ENCODE results near the gene MBOAT1.

Gene MBOAT1

DNA sequence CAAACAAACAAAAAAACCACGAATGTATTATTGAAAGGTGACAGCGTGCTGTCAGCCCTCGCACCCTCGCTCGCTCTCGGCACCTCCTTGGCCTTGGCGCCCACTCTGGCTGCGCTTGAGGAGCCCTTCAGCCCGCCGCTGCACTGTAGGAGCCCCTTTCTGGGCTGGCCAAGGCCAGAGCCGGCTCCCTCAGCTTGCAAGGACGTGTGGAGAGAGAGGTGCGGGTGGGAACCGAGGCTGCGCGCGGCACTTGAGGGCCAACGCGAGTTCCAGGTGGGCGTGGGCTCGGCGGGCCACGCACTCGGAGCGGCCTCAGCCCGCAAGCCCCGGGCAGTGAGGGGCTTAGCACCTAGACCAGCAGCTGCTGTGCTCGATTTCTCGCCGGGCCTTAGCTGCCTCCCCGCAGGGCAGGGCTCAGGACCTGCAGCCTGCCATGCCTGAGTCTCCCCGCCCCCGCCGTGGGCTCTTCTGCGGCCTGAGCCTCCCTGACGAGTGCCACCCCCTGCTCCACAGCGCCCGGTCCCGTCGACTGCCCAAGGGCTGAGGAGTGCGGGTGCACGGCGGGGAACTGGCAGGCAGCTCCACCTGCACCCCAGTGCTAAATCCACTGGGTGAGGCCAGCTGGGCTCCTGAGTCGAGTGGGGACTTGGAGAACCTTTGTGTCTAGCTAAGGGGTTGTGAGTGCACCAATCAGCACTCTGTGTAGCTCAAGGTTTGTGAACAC, 20.9 kb upstream of the MBOAT1 start:
- DNase-seq, result no peak

DNA sequence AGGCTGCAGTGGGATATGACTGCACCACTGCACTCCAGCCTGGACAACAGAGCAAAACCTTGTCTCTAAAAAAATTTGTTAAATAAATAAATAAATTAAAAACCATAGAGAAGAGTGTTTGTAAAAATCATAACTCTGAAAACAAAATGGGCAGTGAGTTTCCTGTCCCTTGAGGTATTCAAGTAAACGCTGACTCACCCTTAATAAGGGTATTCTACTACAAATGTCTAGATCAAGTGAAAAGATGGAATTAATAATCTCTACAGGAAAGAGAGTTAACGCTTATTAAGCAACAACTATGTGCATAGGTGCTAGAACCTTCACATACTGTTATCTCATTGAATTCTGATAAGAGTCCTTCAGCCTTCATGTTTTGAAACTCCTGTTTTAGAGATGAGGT, 19.9 kb upstream of the MBOAT1 start:
- DNase-seq, result no peak

DNA sequence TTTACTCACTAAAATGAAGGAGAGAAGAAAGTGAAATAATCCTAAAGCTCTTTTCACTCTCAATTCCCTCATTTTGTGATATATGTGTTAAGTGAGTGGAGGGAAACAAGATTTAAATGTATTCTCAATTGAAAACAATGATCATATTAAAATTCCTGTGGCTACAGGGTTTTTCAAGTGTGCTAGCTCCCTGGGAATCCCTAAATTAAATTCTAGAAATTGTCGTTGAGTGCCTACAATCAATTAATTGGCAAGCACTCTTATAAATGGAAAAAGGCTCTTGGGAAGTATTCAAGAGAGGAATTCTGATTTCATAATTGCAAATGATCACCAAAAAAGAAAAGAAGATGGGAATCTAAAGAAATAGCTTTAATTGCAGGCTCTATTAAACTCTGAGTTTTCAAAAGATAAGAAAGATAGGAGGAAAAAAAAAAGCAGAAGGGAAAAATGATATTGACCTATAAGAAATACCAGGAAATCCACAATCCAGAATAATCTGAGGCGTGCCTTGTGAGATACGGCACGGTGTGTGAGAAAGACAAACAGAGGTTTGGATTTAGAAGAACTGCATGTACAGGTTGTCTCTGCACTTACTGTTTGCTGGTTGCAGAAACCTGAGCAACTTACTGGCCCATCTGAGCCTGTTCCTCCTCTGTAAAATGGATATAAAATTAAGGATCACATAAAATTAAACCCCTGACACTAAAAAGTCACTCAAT, 18.3 kb upstream of the MBOAT1 start:
- no peak for DNase-seq

DNA sequence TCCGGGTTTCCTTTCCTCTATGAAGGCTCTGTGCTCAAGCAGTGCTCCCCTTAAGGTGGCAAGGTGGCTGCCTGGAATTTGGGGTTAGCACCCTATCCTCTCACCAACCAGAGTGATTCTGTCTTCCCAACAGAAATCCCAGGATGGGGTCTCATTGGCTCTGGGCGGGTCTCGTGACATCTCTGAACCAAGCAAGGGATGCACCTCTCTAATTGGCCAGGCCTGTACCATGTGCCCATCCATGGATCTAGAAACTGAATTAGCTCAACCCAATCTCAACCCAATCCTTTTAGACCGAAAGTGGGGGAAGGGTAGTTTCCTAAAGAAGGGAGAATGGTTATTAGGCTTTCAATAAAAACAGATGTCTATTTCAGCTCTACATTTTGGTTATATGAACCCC, 17.6 kb upstream of the MBOAT1 start:
- no peak for DNase-seq

DNA sequence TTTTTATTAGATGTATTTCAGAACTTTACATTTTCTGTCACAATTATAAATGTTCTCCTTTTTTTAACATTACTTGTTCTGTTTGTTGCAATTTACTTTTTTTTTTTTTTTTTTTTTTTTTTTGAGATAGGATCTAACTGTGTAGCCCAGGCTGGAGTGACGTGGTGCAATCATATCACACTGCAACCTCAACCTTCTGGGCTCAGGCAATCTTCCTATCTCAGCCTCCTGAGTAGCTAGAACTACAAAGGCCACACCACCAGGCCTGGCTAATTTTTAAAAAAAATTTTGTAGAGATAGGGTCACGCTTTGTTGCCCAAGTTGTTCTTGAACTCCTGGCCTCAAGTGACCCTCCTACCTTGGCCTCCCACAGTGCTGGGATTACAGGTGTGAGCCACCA, 15.1 kb upstream of the MBOAT1 start:
- DNase-seq, result no peak

DNA sequence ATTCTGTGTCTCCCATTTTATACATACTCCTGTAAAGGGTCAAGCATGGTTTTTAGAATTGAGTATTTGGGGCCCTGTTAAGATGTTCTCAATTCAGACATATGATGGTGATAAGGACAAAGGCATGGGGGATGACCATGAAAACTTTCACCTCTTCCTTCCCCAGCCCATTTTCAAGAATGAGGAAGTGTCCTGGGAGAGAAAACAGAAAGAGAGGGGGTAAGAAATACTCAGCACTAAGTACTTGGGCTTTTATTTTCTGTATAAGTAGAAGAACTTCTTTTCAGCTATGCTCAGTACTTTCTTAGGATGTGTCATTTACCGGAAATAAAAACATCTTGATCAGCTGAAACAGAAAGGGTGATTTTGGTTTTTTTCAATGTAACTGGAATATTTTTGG, 10.9 kb upstream of the MBOAT1 start:
- no peak for DNase-seq

DNA sequence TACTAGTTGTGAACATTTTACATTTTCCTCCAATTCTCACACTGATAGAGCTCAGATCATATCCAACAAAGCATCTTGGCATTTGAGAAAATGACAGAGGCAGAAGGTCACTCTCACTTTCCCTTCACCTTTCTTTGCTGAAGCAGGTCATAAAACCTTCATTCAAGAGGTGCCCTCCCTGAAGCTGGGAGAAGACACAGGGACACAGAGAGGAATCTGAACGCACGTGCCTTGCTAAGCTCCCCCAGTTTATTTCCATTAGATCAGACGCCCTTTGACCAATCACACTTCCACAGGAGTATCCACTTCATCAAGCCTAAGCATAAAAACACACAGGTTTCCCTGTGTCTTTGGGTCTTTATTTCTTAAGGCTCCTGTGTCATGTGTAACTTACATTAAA, 9.2 kb upstream of the MBOAT1 start:
- DNase-seq, result no peak

DNA sequence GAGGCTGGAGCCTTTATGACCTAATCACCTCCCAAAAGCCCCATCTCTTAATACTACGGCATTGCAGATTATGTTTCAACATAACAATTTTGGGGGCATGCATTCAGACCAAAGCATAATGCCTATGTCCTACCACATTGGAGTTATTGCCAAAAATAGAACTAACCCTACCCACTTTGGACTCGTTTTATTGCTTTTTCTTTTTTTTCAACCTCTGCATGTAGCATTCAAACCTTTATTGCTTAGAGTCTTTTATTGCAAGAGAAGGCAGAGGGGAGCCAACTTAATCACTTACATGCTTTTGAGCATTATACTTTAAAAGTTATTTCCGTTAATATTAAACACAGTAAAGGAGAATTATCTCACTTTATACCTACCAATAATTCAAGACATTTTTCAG, 8.1 kb upstream of the MBOAT1 start:
- DNase-seq, result no peak

DNA sequence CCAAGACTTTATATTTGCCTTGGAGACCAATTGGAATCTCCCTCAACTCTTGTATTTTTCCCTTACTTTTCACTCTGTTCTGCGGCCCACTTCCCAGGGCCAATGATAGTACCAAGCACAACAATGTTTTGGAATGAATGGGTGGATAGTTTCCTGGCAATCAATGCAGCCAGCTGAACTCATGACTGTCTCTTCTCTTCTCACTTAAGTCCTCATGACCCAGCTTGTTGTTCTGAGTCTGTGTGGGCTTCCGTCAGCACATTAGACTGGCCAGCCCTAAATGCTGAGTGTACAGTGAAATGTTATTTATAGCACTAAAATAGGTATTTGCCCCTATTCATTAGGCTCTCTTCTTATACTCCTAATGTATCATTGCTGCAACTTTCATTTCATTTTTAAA, 5.6 kb upstream of the MBOAT1 start:
- DNase-seq, result no peak

DNA sequence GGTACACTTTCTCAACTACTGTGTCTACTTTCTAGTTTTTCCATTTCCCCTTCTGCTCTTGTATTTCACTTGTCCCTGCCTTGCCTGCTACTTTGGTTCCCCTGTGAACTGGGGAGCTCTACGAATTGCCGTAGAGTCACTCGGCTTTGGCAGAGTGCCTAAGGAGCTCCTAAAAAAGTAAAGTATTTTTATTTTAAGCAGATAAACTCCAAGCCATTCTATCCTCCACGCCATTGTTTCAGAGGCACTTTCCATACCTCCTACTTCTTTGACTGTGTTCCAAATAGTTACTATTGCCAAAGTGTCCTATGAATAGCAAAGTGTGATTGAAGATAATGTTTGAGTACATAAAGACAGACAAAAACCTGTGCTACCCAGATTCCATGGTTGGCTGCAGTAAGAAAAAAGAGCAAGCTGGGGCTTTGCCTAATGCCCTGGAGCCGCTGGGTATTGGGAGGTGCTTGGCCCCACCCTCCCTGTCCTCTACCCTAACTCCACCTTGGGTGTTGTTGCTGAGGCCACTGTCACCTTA, 5.1 kb upstream of the MBOAT1 start:
- DNase-seq, result peak; percentile 67

DNA sequence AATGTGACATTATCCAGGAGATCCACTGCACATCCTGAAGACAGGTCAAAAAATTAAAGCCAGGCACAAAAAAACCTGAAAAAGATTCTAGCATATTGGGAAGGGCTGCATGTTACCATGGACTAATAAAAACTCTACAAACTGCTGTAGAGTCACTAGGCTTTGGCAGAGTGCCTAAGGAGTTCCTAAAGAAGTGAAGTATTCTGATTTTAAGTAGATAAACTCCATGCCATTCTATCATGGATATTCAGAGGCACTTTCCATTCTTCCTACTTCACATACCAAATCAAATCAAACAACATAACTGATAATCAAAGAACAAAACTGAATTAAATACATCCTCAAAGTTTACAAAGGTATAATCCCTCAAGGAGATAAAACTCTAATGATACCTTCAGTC, 3.0 kb upstream of the MBOAT1 start:
- no peak for DNase-seq

DNA sequence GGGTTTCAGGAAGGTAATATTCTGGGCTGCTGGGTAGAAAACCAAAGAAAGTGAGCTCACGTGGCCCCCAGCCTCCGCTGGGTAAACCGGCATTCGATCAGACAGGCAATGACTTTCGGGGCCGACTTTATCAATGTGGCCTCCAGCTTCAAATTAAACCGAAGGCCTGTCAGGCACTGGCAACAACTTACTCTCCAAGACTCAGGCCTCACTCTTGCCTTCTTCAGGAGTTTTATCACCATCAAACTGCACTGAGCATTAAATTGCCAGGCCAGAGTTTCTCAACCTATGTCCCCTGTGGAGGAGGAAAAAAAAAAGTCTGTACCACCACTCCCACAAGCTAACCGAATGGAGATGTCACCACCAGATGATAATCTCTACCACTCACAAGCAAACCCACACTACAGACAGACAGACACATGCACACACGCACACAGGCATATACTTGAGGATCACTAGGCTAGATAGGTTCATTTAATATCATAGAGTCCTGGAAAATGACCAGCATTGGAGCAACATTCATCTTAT, 1.1 kb upstream of the MBOAT1 start:
- no peak for DNase-seq

DNA sequence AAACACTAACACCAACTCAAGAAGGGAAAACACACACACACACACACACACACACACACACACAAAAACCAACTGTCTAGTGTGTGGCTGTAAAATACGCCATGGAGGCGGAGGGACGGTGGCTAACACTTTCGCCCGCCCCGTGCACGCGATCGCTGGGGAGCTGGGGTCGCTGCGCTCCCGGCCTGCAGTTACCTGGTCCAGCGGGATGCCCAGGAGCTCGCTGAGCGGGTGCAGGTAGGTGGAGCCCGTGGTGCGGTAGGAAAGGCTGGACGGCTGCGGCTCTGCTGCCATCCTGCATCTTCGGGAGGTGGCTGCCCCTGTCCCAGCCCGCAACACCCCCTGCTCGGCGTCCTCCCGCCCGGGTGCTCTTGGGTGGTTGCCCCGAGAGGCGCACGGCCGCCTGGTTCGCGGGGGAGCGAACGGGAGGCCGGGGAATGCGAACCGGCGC, 303 bp downstream of the MBOAT1 start:
- DNase-seq, result peak; percentile 82

DNA sequence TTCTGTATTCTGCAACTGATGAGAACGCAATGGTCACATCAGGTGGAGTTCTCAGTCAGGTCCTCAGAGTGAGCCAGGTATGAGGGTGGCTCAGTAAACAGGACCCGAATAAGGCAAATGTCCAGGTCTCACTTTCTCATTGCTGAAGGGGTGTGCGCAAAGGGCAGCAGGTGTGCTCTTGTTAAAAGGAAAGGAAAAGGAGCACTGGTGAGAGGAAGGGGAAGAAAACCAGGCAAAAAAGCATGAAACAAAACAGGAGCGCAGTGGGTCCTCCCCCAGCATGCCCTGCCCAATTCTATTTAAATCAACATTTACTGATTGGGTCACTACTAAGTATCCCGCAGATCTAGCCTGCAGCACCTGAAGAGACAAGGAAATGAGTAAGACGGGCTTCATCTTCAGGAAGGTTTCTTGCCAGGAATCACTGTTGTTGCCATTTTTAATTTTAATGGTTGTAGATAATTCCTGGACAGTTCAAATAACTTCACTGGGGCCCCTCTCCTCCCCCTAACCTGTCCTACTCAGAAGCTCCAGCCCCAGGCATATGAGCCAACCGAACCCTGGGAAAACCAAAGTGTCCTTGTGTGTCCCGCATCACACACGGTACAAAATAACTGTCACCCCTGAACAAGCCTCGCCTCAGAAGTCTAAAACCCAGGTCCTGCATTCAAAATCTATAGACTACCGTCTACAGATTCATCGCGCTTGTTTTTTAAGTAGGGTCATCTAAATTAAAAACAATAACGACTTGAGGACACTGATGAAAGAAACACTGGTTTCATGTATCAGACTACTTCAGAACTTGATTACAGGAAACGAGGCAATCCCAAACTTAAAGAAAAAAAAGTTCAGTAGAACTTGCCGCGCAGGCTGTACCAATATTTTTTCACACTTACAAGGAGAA, 980 bp downstream of the MBOAT1 start:
- DNase-seq, result no peak

DNA sequence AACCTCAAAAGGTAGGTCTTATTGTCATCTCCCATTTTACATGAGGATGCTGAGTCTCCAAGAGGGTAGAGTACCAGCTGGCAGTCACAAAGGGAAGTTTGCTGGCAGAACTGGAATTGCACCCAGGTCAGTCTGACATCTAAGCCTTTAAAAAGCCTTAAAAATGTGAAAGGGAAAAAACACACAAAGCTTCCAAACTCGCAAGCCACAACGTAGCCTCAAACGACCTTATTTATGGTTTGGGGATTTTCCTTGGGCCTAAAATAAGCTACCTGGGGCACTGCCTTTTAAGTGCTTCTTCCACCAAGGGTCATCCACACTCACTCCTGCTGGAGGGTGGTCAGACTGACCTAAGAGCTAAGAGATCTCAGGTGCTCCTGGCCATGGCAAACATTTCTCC, 2.1 kb downstream of the MBOAT1 start:
- no peak for DNase-seq

DNA sequence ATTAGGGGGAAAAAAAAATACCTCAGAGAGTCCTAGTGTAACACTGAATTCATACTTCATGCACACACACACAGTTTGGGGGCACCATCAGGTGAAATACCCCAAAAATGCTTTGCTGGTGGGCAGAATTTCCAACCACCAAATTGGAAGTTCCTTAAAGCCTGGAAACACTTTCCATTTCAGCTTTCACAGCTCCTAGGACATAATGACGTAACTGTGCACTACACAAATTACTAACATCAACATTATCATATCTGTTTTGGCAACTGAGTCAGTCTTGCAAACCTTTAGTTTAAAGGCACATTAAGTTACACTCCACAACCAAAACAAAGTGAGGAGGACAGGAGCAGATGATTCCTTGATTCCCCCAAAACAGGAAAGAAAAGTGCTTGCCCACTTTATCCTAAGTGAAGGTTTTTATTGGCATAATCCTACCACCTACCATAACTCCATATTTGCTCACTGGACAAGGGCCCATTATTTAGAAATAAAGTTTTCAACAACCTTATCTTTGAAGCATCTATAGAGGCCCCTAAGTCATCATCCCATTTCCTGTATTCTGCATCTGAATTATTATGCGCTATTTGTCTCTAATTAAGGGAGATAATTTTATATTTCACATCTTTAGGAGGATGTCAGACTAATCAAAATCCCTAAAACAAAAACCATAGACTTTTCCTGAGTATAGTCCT, 3.4 kb downstream of the MBOAT1 start:
- no peak for DNase-seq

DNA sequence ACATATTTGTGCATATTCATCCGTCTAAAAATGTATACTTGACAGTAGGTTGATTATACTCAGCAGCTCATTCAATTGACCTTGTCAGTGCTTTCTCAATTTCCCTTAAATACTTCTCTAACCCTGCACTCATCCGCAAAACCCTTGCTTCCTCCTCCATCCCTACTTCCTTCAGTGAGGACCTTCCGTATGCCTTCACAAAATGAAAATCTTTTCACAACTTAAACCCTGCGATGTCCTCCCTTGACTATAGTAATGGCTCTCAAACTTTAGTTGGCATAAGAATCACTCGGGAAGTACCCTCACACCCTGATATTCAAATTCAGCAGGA, 5.2 kb downstream of the MBOAT1 start:
- no peak for DNase-seq

DNA sequence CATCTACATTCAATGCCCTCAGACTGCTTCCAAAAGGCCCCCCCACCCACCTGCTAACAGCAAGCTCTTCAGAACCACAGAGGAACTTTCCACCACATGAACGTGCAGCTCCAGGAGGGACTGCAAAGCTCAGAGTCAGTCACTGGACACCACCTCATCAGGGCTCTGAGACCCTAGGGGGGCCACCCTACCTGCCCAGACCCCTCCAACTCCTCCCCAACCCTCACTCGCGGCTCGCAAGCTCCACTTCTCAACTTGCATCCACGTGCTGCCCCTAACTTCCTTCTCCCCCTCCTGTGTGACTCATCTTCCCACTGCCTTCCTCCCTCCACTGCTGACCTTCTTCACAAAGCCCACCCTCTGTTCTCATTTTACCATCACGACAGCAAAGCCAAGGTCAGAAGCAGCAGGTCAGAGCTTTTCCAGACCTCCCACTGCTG, 6.5 kb downstream of the MBOAT1 start:
- no peak for DNase-seq

DNA sequence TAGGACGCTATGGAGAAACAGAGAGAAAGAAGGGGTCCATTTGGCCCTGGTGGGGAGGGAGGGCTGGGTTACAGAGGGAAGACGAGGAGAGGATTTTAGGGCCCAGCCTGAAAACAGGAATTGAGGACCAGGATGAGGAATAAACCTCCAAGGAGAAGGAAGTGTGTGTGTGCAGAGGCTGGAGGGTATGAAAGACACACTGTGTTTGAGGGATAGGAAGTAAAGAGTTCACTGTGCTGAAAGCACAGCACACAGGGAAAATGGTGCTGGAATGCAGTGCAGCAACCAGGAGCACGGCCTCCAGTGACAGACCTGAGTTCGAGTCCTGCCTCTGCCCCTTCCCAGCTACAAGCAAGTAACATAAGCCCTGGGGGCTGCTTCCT, 7.8 kb downstream of the MBOAT1 start:
- DNase-seq, result no peak

DNA sequence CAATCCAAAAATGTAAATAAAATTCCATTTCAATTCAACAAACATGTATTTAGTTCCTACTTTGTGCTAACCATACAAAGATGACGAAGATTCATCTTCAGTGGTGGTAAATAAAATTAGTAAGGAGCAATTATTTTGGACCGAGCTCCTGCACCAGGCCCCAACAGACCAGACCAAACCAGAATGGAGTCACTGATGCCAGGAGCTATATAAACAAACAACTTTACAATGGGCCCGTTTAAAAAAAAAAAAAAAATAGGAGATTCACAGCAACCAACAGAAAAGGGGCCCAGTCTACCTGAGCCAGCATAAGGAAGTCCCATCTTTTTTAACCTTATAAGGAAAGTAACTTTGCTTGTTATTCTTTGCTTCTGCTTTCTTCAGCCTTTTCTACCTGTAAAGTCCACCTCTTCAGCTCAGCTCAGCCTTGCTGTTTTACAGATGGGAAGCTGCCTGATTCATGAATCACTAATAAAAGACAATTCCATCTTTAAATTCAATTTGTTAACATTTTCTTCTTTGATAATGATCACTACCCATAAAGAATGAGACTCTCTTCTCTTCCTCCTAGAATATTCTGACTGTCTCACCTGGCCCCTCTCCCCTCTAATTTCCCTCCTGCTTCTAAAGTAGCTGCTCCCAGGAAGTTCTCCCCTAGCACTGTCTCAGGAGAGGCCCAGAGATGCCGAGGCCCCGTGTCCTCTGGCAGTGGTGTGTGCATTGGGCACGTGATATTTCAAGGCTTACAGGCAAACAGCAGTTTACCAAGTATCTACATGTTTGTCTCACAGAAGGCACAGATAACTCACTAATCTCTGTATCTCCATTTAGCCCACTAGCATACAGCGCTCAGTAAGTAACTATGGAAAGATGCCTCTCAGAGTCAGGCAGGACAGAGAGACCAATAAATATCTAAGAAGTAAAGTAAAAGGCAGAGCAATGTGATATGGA, 8.4 kb downstream of the MBOAT1 start:
- no peak for DNase-seq

DNA sequence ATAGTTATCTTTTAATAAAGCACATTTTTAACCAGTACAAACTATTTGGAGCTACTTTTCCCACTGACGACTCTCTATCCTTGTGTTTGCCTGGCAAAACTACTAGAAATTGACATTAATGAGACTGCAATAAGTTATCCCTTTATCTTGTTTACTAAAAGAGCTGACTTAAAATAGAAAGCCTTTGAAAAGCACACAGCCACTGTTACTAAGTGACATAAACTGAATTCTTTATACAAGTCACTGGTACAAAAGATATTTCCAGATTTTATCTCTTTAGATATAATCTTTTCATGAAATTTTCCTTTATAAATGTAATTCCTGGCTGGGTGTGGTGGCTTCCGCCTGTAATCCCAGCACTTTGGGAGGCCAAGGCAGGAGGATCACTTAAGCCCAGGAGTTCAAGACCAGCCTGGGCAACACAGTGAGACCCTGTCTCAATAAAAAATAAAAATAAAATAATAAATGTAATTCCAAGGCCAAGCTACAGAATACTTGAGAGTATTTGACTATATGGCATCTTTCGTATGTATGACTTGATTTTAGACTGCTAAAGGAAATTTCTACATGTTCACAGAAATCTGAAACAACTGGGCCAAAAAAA, 9.5 kb downstream of the MBOAT1 start:
- DNase-seq, result no peak
